Measurements from ENCODE around the gene FCAMR. TPM values are rescaled to one million over a fixed set of nuclear protein-coding genes. Genes with fewer than 3 reads are reported as not detected.

FCAMR gene
- total RNA-seq, 4 donors from 2014 or later: 0.37 to 2.4 (median 0.64) TPM; not detected in 1

- WGBS, 2 donors (ENCODE audit: low coverage in 1 of 2): 65 to 71% methylated on average over 2 to 9 of the region's 9 CpGs
- H3K36me3 ChIP-seq: peaks cover 0 to 4% (median 0%) of the 10 kb centered on the region in 4 donors
- H3K4me1 ChIP-seq: peaks cover 3 to 45% (median 24%) of the 10 kb centered on the region in 4 donors
- in situ Hi-C loops (cut with MboI; ENCODE audit: low pct_ligation_motif_present in 1 of 4, low pct_unique_long_range_greater_than_20kb in 1 of 4, low sequenced_read_pairs in 3 of 4): no loop called here
- intact Hi-C loops (cut with DNase I; ENCODE audit: low total_unique reads): no loop called here
- peak overlapping the region; percentile 82 to 89 (median 83) for H3K27ac ChIP-seq
- TF ChIP-seq POLR2A (IDR thresholded peaks at IDR 0.05) (peak; percentile 18), CTCF (IDR thresholded peaks at IDR 0.05) (no peak), POLR2AphosphoS5 (IDR thresholded peaks at IDR 0.05) (peak in 2 of 3 donors; percentile 32 to 56)
- H3K4me3 ChIP-seq: no peak overlapping the region
- H3K27me3 ChIP-seq: no peaks in the 10 kb centered on the region
- H3K9me3 ChIP-seq: no peaks in the 10 kb centered on the region
- peak; percentile 75 for DNase-seq
Observed at GRCh38 chr1:206939841-206940587, 30.2 kb downstream of the FCAMR start.

- Histone ChIP-seq H3K9me3 (no peaks in the 10 kb centered on the region), H3K4me3 (no peak overlapping the region), H3K27me3 (no peaks in the 10 kb centered on the region), H3K27ac (peak overlapping the region; percentile 82 to 89 (median 83)), H3K4me1 (peaks cover 3 to 45% (median 24%) of the 10 kb centered on the region in 4 donors), H3K36me3 (peaks cover 0 to 4% (median 0%) of the 10 kb centered on the region in 4 donors)
- DNase-seq: no peak
- intact Hi-C loops (cut with DNase I; ENCODE audit: low total_unique reads) (no loop called here), in situ Hi-C loops (cut with MboI; ENCODE audit: low pct_ligation_motif_present in 1 of 4, low pct_unique_long_range_greater_than_20kb in 1 of 4, low sequenced_read_pairs in 3 of 4) (no loop called here)
- WGBS, 2 donors (ENCODE audit: low coverage in 1 of 2): 66 to 80% methylated on average over 1 to 13 of the region's 13 CpGs
- TF ChIP-seq CTCF (IDR thresholded peaks at IDR 0.05): no peak
- no peak for TF ChIP-seq POLR2A (IDR thresholded peaks at IDR 0.05)
- peak in 2 of 3 donors; percentile 21 to 24 for TF ChIP-seq POLR2AphosphoS5 (IDR thresholded peaks at IDR 0.05)
- TF ChIP-seq EP300 (IDR thresholded peaks at IDR 0.05; ENCODE audit: low read depth): no peak
Observed at GRCh38 chr1:206939131-206939530, 31.1 kb downstream of the FCAMR start.

- WGBS, 2 donors (ENCODE audit: low coverage in 1 of 2): 60 to 100% methylated on average over 1 to 6 of the region's 6 CpGs
- TF ChIP-seq POLR2AphosphoS5 (IDR thresholded peaks at IDR 0.05): no peak
- TF ChIP-seq EP300 (IDR thresholded peaks at IDR 0.05; ENCODE audit: low read depth): no peak
- no peak for TF ChIP-seq CTCF (IDR thresholded peaks at IDR 0.05)
- TF ChIP-seq POLR2A (IDR thresholded peaks at IDR 0.05): no peak
- no peaks in the 10 kb centered on the region for H3K27me3 ChIP-seq
- in situ Hi-C loops (cut with MboI; ENCODE audit: low pct_ligation_motif_present in 1 of 4, low pct_unique_long_range_greater_than_20kb in 1 of 4, low sequenced_read_pairs in 3 of 4): no loop called here
- H3K4me1 ChIP-seq: peaks cover 3 to 40% (median 20%) of the 10 kb centered on the region in 4 donors
- H3K27ac ChIP-seq: peak overlapping the region; percentile 10 to 89 (median 83)
- DNase-seq: no peak
- intact Hi-C loops (cut with DNase I; ENCODE audit: low total_unique reads): no loop called here
- H3K4me3 ChIP-seq: no peak overlapping the region
- peaks cover 0 to 7% (median 3%) of the 10 kb centered on the region in 4 donors for H3K36me3 ChIP-seq
- no peaks in the 10 kb centered on the region for H3K9me3 ChIP-seq
Observed at GRCh38 chr1:206937425-206937824, 32.8 kb downstream of the FCAMR start.

DNA sequence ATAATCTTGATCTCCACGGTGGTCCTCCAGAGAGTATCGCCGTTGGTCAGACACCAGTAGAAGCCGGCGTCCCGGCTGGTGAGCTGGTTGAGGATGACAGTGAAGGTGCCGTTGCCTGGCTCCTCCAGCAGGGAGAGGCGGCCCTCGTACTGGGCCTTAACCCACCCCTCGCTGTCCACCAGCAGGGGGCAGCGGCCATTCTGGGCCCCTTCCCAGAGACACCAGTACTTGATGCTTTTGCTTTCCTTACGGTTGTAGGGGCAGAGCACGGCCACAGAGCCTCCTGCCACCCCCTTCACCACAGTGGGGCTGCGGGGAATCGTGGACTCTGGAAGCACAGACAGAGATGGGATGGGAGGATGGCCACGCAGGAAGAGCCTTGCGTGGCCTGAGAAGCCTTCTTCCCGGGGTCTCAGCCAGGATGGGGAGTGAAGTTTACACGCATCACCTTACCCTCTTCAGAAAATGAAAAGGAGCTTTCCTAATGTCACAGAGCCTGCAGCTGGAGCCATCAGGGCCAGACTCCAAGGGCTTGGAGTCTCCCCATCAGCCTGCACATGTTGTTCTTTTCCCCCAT lies 34.7 kb downstream of the FCAMR start:
- TF ChIP-seq POLR2A (IDR thresholded peaks at IDR 0.05) (peak; percentile 33), POLR2AphosphoS5 (IDR thresholded peaks at IDR 0.05) (no peak), CTCF (IDR thresholded peaks at IDR 0.05) (peak; percentile 40 to 81 (median 59)), EP300 (IDR thresholded peaks at IDR 0.05; ENCODE audit: low read depth) (no peak)
- WGBS, 2 donors (ENCODE audit: low coverage in 1 of 2): 60% methylated on average over 1 to 19 of the region's 19 CpGs
- in situ Hi-C loops (cut with MboI; ENCODE audit: low pct_ligation_motif_present in 1 of 4, low pct_unique_long_range_greater_than_20kb in 1 of 4, low sequenced_read_pairs in 3 of 4) (no loop called here), intact Hi-C loops (cut with DNase I; ENCODE audit: low total_unique reads) (no loop called here)
- Histone ChIP-seq H3K9me3 (no peaks in the 10 kb centered on the region), H3K4me1 (peaks cover 0 to 38% (median 10%) of the 10 kb centered on the region in 4 donors), H3K36me3 (peaks cover 0 to 16% (median 5%) of the 10 kb centered on the region in 4 donors), H3K4me3 (no peak overlapping the region), H3K27ac (peak overlapping the region in 3 of 4 donors; percentile 1 to 89 (median 9)), H3K27me3 (no peaks in the 10 kb centered on the region)
- DNase-seq: peak; percentile 61
